KMS-11 (cell line): ENCODE measurements around the gene SGCG.

Source experiments
- H2AFZ ChIP-seq: fragments of 200-600 bp; sonication (generic); 2 replicates; pipeline ENCODE4 v1.6.1; 2016; ENCODE audit warnings: antibody characterized with exemption, mixed run types, low read depth
- H3K27ac ChIP-seq: fragments of 200-600 bp; sonication (generic); 2 replicates; pipeline ENCODE4 v1.6.1; 2016; ENCODE audit warnings: mild to moderate bottlenecking, mixed run types
- H3K27me3 ChIP-seq: fragments of 200-600 bp; sonication (generic); 2 replicates; pipeline ENCODE4 v1.6.1; 2017; ENCODE audit warnings: mild to moderate bottlenecking, low read depth, mixed run types, moderate library complexity; ENCODE audit not compliant: insufficient read depth
- H3K36me3 ChIP-seq: fragments of 200-600 bp; sonication (generic); 2 replicates; pipeline ENCODE4 v1.6.1; 2017; ENCODE audit warnings: mild to moderate bottlenecking, mixed run types; ENCODE audit not compliant: insufficient read depth
- H3K4me1 ChIP-seq: fragments of 200-600 bp; sonication (generic); 2 replicates; pipeline ENCODE4 v1.6.1; 2016; ENCODE audit warnings: mild to moderate bottlenecking, low read depth, mixed run types; ENCODE audit not compliant: poor library complexity, severe bottlenecking
- H3K4me2 ChIP-seq: fragments of 200-600 bp; sonication (generic); 2 replicates; pipeline ENCODE4 v1.7.0; 2016; ENCODE audit warnings: mild to moderate bottlenecking, mixed run types
- H3K4me3 ChIP-seq: fragments of 200-600 bp; sonication (generic); IDR thresholded peaks from 2 replicates; pipeline ENCODE4 v1.6.1; 2017; ENCODE audit warnings: low read depth, low read length, mixed read lengths; ENCODE audit not compliant: insufficient read depth
- H3K79me2 ChIP-seq: fragments of 200-600 bp; sonication (generic); 2 replicates; pipeline ENCODE4 v1.6.1; 2016; ENCODE audit warnings: low read depth, mixed run types; ENCODE audit not compliant: insufficient read depth
- H3K9ac ChIP-seq: fragments of 200-600 bp; sonication (generic); 2 replicates; pipeline ENCODE4 v1.6.1; 2016; ENCODE audit warnings: mild to moderate bottlenecking, mixed run types
- H4K20me1 ChIP-seq: fragments of 200-600 bp; sonication (generic); 2 replicates; pipeline ENCODE4 v1.6.1; 2016; ENCODE audit warnings: mild to moderate bottlenecking, mixed run types; ENCODE audit not compliant: insufficient read depth
- CTCF ChIP-seq: fragments of 200-600 bp; sonication (generic); conservative IDR thresholded peaks from 2 replicates; pipeline ENCODE4 v1.6.1; 2017; ENCODE audit warnings: low read depth, mild to moderate bottlenecking, antibody characterized with exemption, low read length, moderate library complexity, mixed read lengths

The SGCG gene

GRCh38 chr13:23319883-23320224 lies 139.1 kb downstream of the SGCG start:
- no peak overlapping the region for H3K4me3 ChIP-seq
- no peaks in the 10 kb centered on the region for H3K36me3 ChIP-seq
- no peaks in the 10 kb centered on the region for H3K79me2 ChIP-seq
- H3K4me1 ChIP-seq: peaks cover 6% of the 10 kb centered on the region
- no peaks in the 10 kb centered on the region for H3K27me3 ChIP-seq
- no peak overlapping the region for H3K27ac ChIP-seq
- H3K4me2 ChIP-seq: no peak overlapping the region
- no peaks in the 10 kb centered on the region for H4K20me1 ChIP-seq
- TF ChIP-seq CTCF: no peak
- H2AFZ ChIP-seq: no peak overlapping the region
- no peak overlapping the region for H3K9ac ChIP-seq

GRCh38 chr13:23320926-23321534 lies 140.3 kb downstream of the SGCG start:
- Histone ChIP-seq H3K4me3 (no peak overlapping the region), H2AFZ (no peak overlapping the region), H3K36me3 (no peaks in the 10 kb centered on the region), H3K4me2 (no peak overlapping the region), H4K20me1 (no peaks in the 10 kb centered on the region), H3K4me1 (peaks cover 6% of the 10 kb centered on the region), H3K27ac (no peak overlapping the region), H3K79me2 (no peaks in the 10 kb centered on the region), H3K9ac (no peak overlapping the region), H3K27me3 (no peaks in the 10 kb centered on the region)
- no peak for TF ChIP-seq CTCF

GRCh38 chr13:23321535-23322241 lies 140.9 kb downstream of the SGCG start:
- Histone ChIP-seq H3K4me3 (no peak overlapping the region), H3K27me3 (no peaks in the 10 kb centered on the region), H3K27ac (no peak overlapping the region), H3K79me2 (no peaks in the 10 kb centered on the region), H4K20me1 (no peaks in the 10 kb centered on the region), H3K9ac (no peak overlapping the region), H3K36me3 (no peaks in the 10 kb centered on the region), H3K4me1 (peaks cover 6% of the 10 kb centered on the region), H3K4me2 (no peak overlapping the region), H2AFZ (no peak overlapping the region)
- TF ChIP-seq CTCF: no peak

DNA sequence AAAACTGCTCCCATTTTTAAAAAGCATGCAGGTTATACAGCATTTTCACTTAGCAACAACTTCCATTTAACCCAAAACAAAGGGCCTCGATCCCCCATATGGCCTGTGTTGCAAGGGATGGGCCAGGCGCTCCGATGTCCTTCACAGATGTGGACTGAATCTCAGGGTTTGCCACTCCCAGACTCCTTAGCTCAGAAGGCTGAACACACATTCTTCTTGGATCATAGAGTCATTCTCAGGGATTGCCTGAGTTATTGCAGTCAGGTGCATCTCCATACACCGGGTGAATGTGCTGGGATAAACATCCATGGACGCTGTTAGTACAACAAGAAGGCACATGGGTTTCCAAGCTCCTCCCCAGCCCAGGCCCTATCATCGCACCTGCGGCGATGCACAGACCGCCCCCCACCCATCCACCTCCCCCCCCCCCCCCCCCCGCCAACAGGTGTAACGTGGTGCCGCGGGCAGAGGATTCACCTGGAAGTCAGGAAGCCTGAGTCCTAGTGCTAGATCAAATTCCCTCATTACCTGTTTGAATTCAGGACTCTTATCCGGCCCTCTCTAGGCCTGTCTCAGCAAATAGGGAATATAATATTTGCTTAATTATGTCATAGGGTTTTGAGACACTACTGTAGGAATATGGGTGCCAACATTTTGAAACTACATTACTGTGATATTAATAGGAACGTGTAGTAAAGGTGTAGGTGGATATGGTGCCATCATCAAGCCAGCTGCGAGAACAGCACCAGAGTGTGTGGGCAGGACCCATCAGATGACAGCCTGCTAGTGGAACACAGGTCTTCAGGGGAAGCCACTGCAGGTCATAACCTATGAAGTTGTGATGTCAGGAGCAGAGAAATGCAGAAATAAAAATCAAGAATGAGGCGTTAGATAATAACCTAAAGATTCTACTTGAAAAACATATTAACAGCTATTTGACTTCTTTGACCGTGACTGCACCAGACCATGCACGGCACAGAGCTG lies 141.9 kb downstream of the SGCG start:
- H3K27me3 ChIP-seq: no peaks in the 10 kb centered on the region
- no peak overlapping the region for H3K4me3 ChIP-seq
- peaks cover 6% of the 10 kb centered on the region for H3K4me1 ChIP-seq
- H3K9ac ChIP-seq: no peak overlapping the region
- no peaks in the 10 kb centered on the region for H3K36me3 ChIP-seq
- no peak overlapping the region for H3K27ac ChIP-seq
- TF ChIP-seq CTCF: no peak
- no peaks in the 10 kb centered on the region for H4K20me1 ChIP-seq
- H3K79me2 ChIP-seq: no peaks in the 10 kb centered on the region
- no peak overlapping the region for H3K4me2 ChIP-seq
- no peak overlapping the region for H2AFZ ChIP-seq
